Osteoblast (primary cell): Measurements from ENCODE around the gene SMYD1. TPM values are rescaled to one million over a fixed set of nuclear protein-coding genes. Genes with fewer than 3 reads are reported as not detected.

Experiments
- DNase-seq: peaks from one replicate; pipeline ENCODE4 v3.0.0; 2011; ENCODE audit warnings: low spot score, mixed read lengths; ENCODE audit not compliant: insufficient read length; ENCODE audit errors: missing footprints
- H2AFZ ChIP-seq: 2 replicates; pipeline ENCODE4 v1.6.0; 2011; ENCODE audit warnings: mild to moderate bottlenecking, low read length
- H3K27ac ChIP-seq: 2 replicates; pipeline ENCODE4 v1.5.1; 2011; ENCODE audit warnings: mild to moderate bottlenecking, low read depth, low read length, moderate library complexity
- H3K27me3 ChIP-seq: 2 replicates; pipeline ENCODE4 v1.6.0; 2012; ENCODE audit warnings: mild to moderate bottlenecking, control low read depth, inconsistent platforms, low read length, moderate library complexity; ENCODE audit not compliant: insufficient read depth
- H3K36me3 ChIP-seq: 2 replicates; pipeline ENCODE4 v1.5.1; 2011; ENCODE audit warnings: mild to moderate bottlenecking, low read length, control low read depth, moderate library complexity; ENCODE audit not compliant: insufficient read depth
- H3K4me1 ChIP-seq: 2 replicates; pipeline ENCODE4 v1.5.1; 2011; ENCODE audit warnings: mild to moderate bottlenecking, low read length, control low read depth, moderate library complexity; ENCODE audit not compliant: insufficient read depth
- H3K4me2 ChIP-seq: 2 replicates; pipeline ENCODE4 v1.6.0; 2011; ENCODE audit warnings: mild to moderate bottlenecking, low read length; ENCODE audit not compliant: insufficient read depth
- H3K4me3 ChIP-seq: fragments of 200-600 bp; sonication (generic); 3 replicates; pipeline ENCODE4 v1.5.1; 2012; ENCODE audit warnings: mild to moderate bottlenecking, low read length, inconsistent platforms; ENCODE audit not compliant: insufficient read depth
- H3K79me2 ChIP-seq: 2 replicates; pipeline ENCODE4 v1.6.0; 2012; ENCODE audit warnings: mild to moderate bottlenecking, low read length, control low read depth, inconsistent platforms; ENCODE audit not compliant: insufficient read depth
- H3K9me3 ChIP-seq: 2 replicates; pipeline ENCODE4 v1.5.1; 2011; ENCODE audit warnings: low read depth, low read length, control low read depth
- H4K20me1 ChIP-seq: 2 replicates; pipeline ENCODE4 v1.6.0; 2012; ENCODE audit warnings: mild to moderate bottlenecking, low read length, control low read depth; ENCODE audit not compliant: insufficient read depth
- total RNA-seq: library from RNA; depleted of rRNA; stranded (reverse); fragments of >200 nt; gene quantifications from 2 replicates; pipeline ENCODE4 v1.2.3, GENCODE V29; 2012
- TF ChIP-seq, protein P1 (sequence below): IDR thresholded peaks from 2 replicates; pipeline ENCODE4 v1.5.1; 2011; ENCODE audit warnings: mild to moderate bottlenecking, low read depth, low read length, moderate library complexity; ENCODE audit errors: extremely low read depth

The SMYD1 gene
- total RNA-seq, 1 donor = not detected

GRCh38 chr2:88022669-88022921 lies 45.0 kb upstream of the SMYD1 start:
- H2AFZ ChIP-seq = no peak overlapping the region
- TF ChIP-seq, protein P1, sequence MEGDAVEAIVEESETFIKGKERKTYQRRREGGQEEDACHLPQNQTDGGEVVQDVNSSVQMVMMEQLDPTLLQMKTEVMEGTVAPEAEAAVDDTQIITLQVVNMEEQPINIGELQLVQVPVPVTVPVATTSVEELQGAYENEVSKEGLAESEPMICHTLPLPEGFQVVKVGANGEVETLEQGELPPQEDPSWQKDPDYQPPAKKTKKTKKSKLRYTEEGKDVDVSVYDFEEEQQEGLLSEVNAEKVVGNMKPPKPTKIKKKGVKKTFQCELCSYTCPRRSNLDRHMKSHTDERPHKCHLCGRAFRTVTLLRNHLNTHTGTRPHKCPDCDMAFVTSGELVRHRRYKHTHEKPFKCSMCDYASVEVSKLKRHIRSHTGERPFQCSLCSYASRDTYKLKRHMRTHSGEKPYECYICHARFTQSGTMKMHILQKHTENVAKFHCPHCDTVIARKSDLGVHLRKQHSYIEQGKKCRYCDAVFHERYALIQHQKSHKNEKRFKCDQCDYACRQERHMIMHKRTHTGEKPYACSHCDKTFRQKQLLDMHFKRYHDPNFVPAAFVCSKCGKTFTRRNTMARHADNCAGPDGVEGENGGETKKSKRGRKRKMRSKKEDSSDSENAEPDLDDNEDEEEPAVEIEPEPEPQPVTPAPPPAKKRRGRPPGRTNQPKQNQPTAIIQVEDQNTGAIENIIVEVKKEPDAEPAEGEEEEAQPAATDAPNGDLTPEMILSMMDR = no peak
- no peaks in the 10 kb centered on the region for H3K27me3 ChIP-seq
- no peak overlapping the region for H3K4me2 ChIP-seq
- H3K4me1 ChIP-seq = no peaks in the 10 kb centered on the region
- H3K79me2 ChIP-seq = no peaks in the 10 kb centered on the region
- DNase-seq = no peak
- no peaks in the 10 kb centered on the region for H3K9me3 ChIP-seq
- H4K20me1 ChIP-seq = peaks cover 4% of the 10 kb centered on the region
- no peak overlapping the region for H3K27ac ChIP-seq
- peaks cover 8% of the 10 kb centered on the region for H3K36me3 ChIP-seq
- H3K4me3 ChIP-seq = no peak overlapping the region

GRCh38 chr2:88024509-88024908 lies 43.1 kb upstream of the SMYD1 start:
- Histone ChIP-seq H2AFZ (no peak overlapping the region), H3K36me3 (peaks cover 23% of the 10 kb centered on the region), H3K79me2 (no peaks in the 10 kb centered on the region), H3K4me1 (no peaks in the 10 kb centered on the region), H3K27ac (no peak overlapping the region), H3K9me3 (no peaks in the 10 kb centered on the region), H3K4me2 (no peak overlapping the region), H3K27me3 (no peaks in the 10 kb centered on the region), H4K20me1 (peaks cover 4% of the 10 kb centered on the region), H3K4me3 (no peak overlapping the region)
- DNase-seq = no peak
- TF ChIP-seq, protein P1 = no peak

DNA sequence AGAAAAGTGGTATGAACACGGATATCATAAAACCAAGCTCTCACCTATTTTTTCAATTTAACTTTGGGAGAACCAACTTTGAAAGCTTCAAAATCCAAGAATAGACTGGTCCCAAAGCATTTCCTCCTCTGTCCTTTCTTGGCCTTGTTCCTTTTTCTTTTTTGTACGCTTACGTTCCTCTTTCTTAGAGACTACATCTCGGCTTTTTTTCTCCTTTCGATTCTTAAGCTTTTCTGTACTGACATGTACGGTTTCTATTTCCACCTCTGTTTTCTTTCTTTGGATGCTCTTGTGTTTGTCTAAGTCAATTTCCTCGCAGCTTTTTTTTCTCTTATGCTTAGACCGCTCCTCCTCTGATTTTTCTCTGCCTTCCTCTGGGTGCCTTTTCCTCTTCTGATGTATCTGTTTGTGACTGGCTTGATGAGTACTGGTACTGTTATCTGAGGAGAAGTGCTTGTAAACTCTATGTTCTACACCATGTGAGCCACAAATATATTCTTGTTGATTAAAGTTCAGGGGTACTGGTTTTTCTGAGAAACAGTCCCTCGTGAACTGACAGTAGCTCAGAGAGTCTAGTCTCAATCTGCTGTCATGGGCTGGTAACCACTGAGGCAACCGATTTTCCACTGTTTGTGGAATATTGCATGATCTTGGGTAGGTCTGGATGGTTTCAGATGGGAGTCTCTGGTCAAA lies 39.8 kb upstream of the SMYD1 start:
- Histone ChIP-seq H3K4me2 (no peak overlapping the region), H3K4me3 (no peak overlapping the region), H3K36me3 (peaks cover 44% of the 10 kb centered on the region), H4K20me1 (peaks cover 9% of the 10 kb centered on the region), H3K9me3 (no peaks in the 10 kb centered on the region), H3K4me1 (no peaks in the 10 kb centered on the region), H2AFZ (no peak overlapping the region), H3K27ac (no peak overlapping the region), H3K27me3 (no peaks in the 10 kb centered on the region), H3K79me2 (no peaks in the 10 kb centered on the region)
- DNase-seq = no peak
- TF ChIP-seq, protein P1 = no peak

DNA sequence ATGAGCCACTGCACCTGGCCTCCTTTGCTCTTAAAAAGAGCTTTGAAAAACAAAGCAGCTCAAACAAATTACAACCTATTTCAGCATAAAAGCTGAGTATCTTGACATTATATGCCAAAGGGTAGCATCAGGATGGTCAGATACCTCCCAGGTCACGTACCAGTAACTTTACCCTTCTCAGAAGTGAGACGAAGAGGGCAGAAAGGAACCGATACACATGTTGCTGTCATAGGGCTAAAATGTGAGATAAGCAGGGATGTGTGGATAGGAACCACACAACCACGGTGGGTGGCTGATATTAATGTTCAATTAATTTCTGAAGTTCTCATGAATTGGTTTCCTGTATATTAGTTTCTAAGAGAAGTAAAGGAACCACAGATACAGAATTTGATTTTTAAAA lies 38.7 kb upstream of the SMYD1 start:
- TF ChIP-seq, protein P1 = no peak
- Histone ChIP-seq H3K27ac (no peak overlapping the region), H4K20me1 (peaks cover 9% of the 10 kb centered on the region), H3K9me3 (no peaks in the 10 kb centered on the region), H3K36me3 (peaks cover 46% of the 10 kb centered on the region), H3K27me3 (no peaks in the 10 kb centered on the region), H3K4me3 (no peak overlapping the region), H2AFZ (no peak overlapping the region), H3K4me2 (no peak overlapping the region), H3K4me1 (no peaks in the 10 kb centered on the region), H3K79me2 (no peaks in the 10 kb centered on the region)
- DNase-seq = no peak
